Activated CD8-positive, alpha-beta T cell treated with anti-CD3 and anti-CD28 coated beads, Interleukin-2, amount 10 ng/mL, durations not matched to agents 7 days and 5 days (primary cell): ENCODE data around the gene CHML. TPM values are rescaled to one million over a fixed set of nuclear protein-coding genes. Genes with fewer than 3 reads are reported as not detected.

Experiments used
- ATAC-seq: fragments of 150-1000 bp; cut with Tn5 transposase; one replicate; pipeline ENCODE4 v1.10.0; 2021; ENCODE audit warnings: moderate library complexity
- CTCF ChIA-PET: fragments of 350-600 bp; sonication (Branson Sonifier 250); formaldehyde crosslinking; loops from one replicate; lab custom pipeline; 2021; ENCODE audit warnings: antibody characterized with exemption; lab: Charles Lee
- POLR2A ChIA-PET: fragments of 350-600 bp; sonication (Branson Sonifier 250); formaldehyde crosslinking; loops from one replicate; lab custom pipeline; 2021; ENCODE audit warnings: antibody characterized with exemption; lab: Charles Lee
- DNase-seq: peaks from one replicate; pipeline ENCODE4 v3.0.0-alpha.2; 2020
- H3K27ac Mint-ChIP-seq: one replicate; pipeline ENCODE4 v1.8.0; 2021; ENCODE audit warnings: mild to moderate bottlenecking, mixed read lengths
- H3K27me3 Mint-ChIP-seq: one replicate; pipeline ENCODE4 v1.8.0; 2021; ENCODE audit warnings: low read depth, mixed read lengths
- H3K36me3 Mint-ChIP-seq: one replicate; pipeline ENCODE4 v1.8.0; 2021; ENCODE audit warnings: low read depth, mixed read lengths
- H3K4me1 Mint-ChIP-seq: one replicate; pipeline ENCODE4 v1.8.0; 2021; ENCODE audit warnings: low read depth, mixed read lengths
- H3K4me3 Mint-ChIP-seq: one replicate; pipeline ENCODE4 v1.8.0; 2021; ENCODE audit warnings: mild to moderate bottlenecking, mixed read lengths
- H3K9me3 Mint-ChIP-seq: one replicate; pipeline ENCODE4 v1.8.0; 2022; ENCODE audit warnings: mixed read lengths; ENCODE audit not compliant: insufficient read depth
- total RNA-seq, 2 experiments: library from RNA; stranded (reverse); gene quantifications; one replicate each; pipeline ENCODE4 v1.2.3, GENCODE V29; 2021

Gene CHML
- total RNA-seq, 2 experiments from 2014 or later = 18.2 to 18.7 TPM

- no peak overlapping the region for H3K27ac Mint-ChIP-seq
- ATAC-seq (no peak), DNase-seq (no peak)
- H3K36me3 Mint-ChIP-seq = peaks cover 5% of the 10 kb centered on the region
- ChIA-PET POLR2A (no interaction called here), CTCF (no interaction called here)
- no peak overlapping the region for H3K4me3 Mint-ChIP-seq
- H3K4me1 Mint-ChIP-seq = no peaks in the 10 kb centered on the region
- H3K27me3 Mint-ChIP-seq = no peaks in the 10 kb centered on the region
- H3K9me3 Mint-ChIP-seq = no peaks in the 10 kb centered on the region
Observed at GRCh38 chr1:241603731-241604245, 36.4 kb downstream of the CHML start.

- CTCF ChIA-PET = interaction anchor here (1.0 kb wide), 1 partner anchor 10 kb away, joined by 3 read pairs; no protein-coding TSS in a partner anchor
- no peak overlapping the region for H3K4me3 Mint-ChIP-seq
Observed at GRCh38 chr1:241600496-241600901, 39.7 kb downstream of the CHML start.

GRCh38 chr1:241598249-241598648, 41.9 kb downstream of the CHML start:
- no peak for ATAC-seq
- peaks cover 9% of the 10 kb centered on the region for H3K36me3 Mint-ChIP-seq
- CTCF ChIA-PET = interaction anchor here (0.9 to 1.2 kb wide), 2 partner anchors 8 to 230 kb away, joined by 3 read pairs; no protein-coding TSS in a partner anchor
- DNase-seq = no peak
- POLR2A ChIA-PET = no interaction called here
- H3K27me3 Mint-ChIP-seq = no peaks in the 10 kb centered on the region
- no peaks in the 10 kb centered on the region for H3K4me1 Mint-ChIP-seq
- no peaks in the 10 kb centered on the region for H3K9me3 Mint-ChIP-seq
- H3K27ac Mint-ChIP-seq = no peak overlapping the region
- H3K4me3 Mint-ChIP-seq = no peak overlapping the region

More at GRCh38 chr1:241600496-241600901, 39.7 kb downstream of the CHML start:
- Mint-ChIP-seq H3K27me3 (no peaks in the 10 kb centered on the region), H3K27ac (no peak overlapping the region), H3K36me3 (peaks cover 5% of the 10 kb centered on the region), H3K4me1 (no peaks in the 10 kb centered on the region), H3K9me3 (no peaks in the 10 kb centered on the region)
- DNase-seq (no peak), ATAC-seq (no peak)
- POLR2A ChIA-PET = no interaction called here

GRCh38 chr1:241596633-241597032, 43.5 kb downstream of the CHML start:
- ChIA-PET CTCF (interaction anchor here (0.7 kb wide), 1 partner anchor 15 kb away, joined by 3 read pairs; no protein-coding TSS in a partner anchor), POLR2A (no interaction called here)
- H3K27ac Mint-ChIP-seq = no peak overlapping the region
- H3K36me3 Mint-ChIP-seq = peaks cover 6% of the 10 kb centered on the region
- no peaks in the 10 kb centered on the region for H3K27me3 Mint-ChIP-seq
- no peak for ATAC-seq
- no peaks in the 10 kb centered on the region for H3K9me3 Mint-ChIP-seq
- H3K4me3 Mint-ChIP-seq = no peak overlapping the region
- H3K4me1 Mint-ChIP-seq = no peaks in the 10 kb centered on the region
- DNase-seq = no peak

- no peak overlapping the region for H3K27ac Mint-ChIP-seq
- CTCF ChIA-PET = no interaction called here
- DNase-seq (no peak), ATAC-seq (no peak)
- POLR2A ChIA-PET = no interaction called here
- H3K4me1 Mint-ChIP-seq = no peaks in the 10 kb centered on the region
- no peaks in the 10 kb centered on the region for H3K9me3 Mint-ChIP-seq
- H3K4me3 Mint-ChIP-seq = no peak overlapping the region
- H3K36me3 Mint-ChIP-seq = peaks cover 6% of the 10 kb centered on the region
- no peaks in the 10 kb centered on the region for H3K27me3 Mint-ChIP-seq
Observed at GRCh38 chr1:241593186-241593585, 47.0 kb downstream of the CHML start.

GRCh38 chr1:241592273-241592958, 47.8 kb downstream of the CHML start:
- Mint-ChIP-seq H3K9me3 (no peaks in the 10 kb centered on the region), H3K36me3 (peaks cover 6% of the 10 kb centered on the region), H3K27ac (no peak overlapping the region), H3K4me1 (no peaks in the 10 kb centered on the region), H3K27me3 (no peaks in the 10 kb centered on the region), H3K4me3 (no peak overlapping the region)
- ChIA-PET POLR2A (no interaction called here), CTCF (no interaction called here)
- DNase-seq (no peak), ATAC-seq (no peak)

- CTCF ChIA-PET = interaction anchor here (1.4 kb wide), 1 partner anchor 19 kb away, joined by 7 read pairs; no protein-coding TSS in a partner anchor
- no peak for DNase-seq
- POLR2A ChIA-PET = no interaction called here
- Mint-ChIP-seq H3K27ac (no peak overlapping the region), H3K36me3 (peaks cover 6% of the 10 kb centered on the region), H3K4me3 (no peak overlapping the region), H3K27me3 (no peaks in the 10 kb centered on the region), H3K4me1 (no peaks in the 10 kb centered on the region), H3K9me3 (no peaks in the 10 kb centered on the region)
- no peak for ATAC-seq
Observed at GRCh38 chr1:241591736-241592135, 48.4 kb downstream of the CHML start.

- no peak for DNase-seq
- POLR2A ChIA-PET = no interaction called here
- no peaks in the 10 kb centered on the region for H3K27me3 Mint-ChIP-seq
- no peak overlapping the region for H3K4me3 Mint-ChIP-seq
- no peaks in the 10 kb centered on the region for H3K4me1 Mint-ChIP-seq
- peaks cover 6% of the 10 kb centered on the region for H3K36me3 Mint-ChIP-seq
- CTCF ChIA-PET = interaction anchor here (1.4 kb wide), 1 partner anchor 20 kb away, joined by 7 read pairs; no protein-coding TSS in a partner anchor
- ATAC-seq = no peak
- H3K27ac Mint-ChIP-seq = no peak overlapping the region
- H3K9me3 Mint-ChIP-seq = no peaks in the 10 kb centered on the region
Observed at GRCh38 chr1:241591317-241591716, 48.9 kb downstream of the CHML start.

- Mint-ChIP-seq H3K27ac (no peak overlapping the region), H3K4me1 (no peaks in the 10 kb centered on the region), H3K36me3 (peaks cover 6% of the 10 kb centered on the region), H3K9me3 (no peaks in the 10 kb centered on the region), H3K4me3 (no peak overlapping the region), H3K27me3 (no peaks in the 10 kb centered on the region)
- ATAC-seq (no peak), DNase-seq (no peak)
- ChIA-PET CTCF (interaction anchor here (1.4 kb wide), 1 partner anchor 20 kb away, joined by 7 read pairs; no protein-coding TSS in a partner anchor), POLR2A (no interaction called here)
Observed at GRCh38 chr1:241590719-241591118, 49.5 kb downstream of the CHML start.

Other genes starting within 250 kb of the CHML start
- gene FH, start 120.6 kb downstream of the CHML start, total RNA-seq = 10 to 100 TPM; 75.9 to 78.3 TPM
- gene KMO, start 108.0 kb downstream of the CHML start, total RNA-seq = not detected
- 10 to 100 TPM; 15.2 to 15.9 TPM for gene OPN3, start within 50 bp of the CHML start, total RNA-seq
- gene WDR64, start 11.9 kb upstream of the CHML start, total RNA-seq = under 1 TPM; 0.21 to 0.31 TPM
- gene EXO1, start 207.8 kb upstream of the CHML start, total RNA-seq = 10 to 100 TPM; 48.2 to 50.0 TPM